HG03469 (cell line): ENCODE results near the gene RPS23.

Source experiments
- ATAC-seq: cut with Tn5 transposase; IDR thresholded peaks from one replicate; pipeline ENCODE4 v1.9.1; 2021; ENCODE audit warnings: mild to moderate bottlenecking, moderate library complexity, moderate number of reproducible peaks; ENCODE audit not compliant: unreplicated experiment

Gene RPS23

DNA sequence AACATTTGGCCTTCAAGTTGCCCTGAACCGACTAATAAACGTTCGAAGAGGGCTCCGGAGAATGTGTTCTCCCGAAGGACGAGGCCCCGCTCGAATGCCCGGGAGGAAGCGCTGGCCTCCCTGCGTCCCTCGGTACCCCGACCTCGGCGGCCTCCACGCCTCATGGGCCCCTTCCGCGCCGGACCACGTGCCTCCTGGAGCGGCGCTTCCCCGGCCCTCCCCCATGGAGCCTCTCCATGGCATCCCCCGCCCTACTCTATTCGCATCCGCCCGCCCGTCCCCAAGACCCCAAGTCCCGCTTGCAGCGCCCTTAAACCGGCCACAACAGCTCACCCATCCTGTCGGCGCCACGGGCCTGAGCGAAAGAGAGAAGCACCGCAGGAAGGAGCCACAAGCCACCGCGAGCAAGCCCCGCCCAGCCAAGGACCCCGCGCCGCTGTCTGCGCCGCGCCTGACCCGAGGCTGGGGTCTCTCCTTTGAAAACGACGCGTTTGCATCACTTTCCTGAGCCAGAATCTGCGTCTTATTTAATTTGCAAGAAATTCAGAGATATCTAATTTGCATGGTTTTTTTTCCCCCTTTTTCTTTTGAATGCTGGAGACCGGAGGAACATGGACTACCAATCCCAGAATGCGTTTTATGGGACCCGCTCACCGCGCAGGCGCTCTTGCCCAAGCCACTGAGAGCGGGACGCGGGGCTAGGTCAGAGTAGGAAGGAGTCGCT is at the start of gene RPS23:
TSS of gene RPS23 (minus strand) at position 368 of the 724 bp plus-strand sequence. CDS start at position 337, 31 bp downstream.
- ATAC-seq, result peak; percentile 79

- no peak for ATAC-seq
Observed at GRCh38 chr5:82327941-82328340, 49.8 kb upstream of the RPS23 start.

GRCh38 chr5:82325996-82326395 is 47.8 kb upstream of the RPS23 start:
- ATAC-seq, result no peak

DNA sequence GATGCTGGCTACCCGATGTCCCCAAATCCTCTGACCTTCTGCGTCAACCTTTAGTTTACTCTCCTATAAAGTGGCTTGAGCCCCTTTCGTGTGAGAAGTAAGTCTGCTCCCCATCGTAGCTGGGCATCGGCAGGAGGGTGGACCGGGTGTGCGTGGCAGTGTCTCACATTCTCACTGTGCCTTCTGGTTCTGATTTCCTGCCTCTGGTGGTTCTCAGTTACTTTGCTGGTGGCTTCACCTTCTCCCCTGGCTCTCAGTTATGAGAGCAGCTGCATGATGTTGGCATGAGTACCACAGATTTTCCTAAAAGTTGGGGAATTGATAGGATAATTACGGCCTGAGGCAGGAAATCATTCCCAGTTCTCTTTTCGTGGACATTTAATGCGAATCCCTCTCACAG is 47.0 kb upstream of the RPS23 start:
- no peak for ATAC-seq

GRCh38 chr5:82320966-82321365 is 42.8 kb upstream of the RPS23 start:
- no peak for ATAC-seq

DNA sequence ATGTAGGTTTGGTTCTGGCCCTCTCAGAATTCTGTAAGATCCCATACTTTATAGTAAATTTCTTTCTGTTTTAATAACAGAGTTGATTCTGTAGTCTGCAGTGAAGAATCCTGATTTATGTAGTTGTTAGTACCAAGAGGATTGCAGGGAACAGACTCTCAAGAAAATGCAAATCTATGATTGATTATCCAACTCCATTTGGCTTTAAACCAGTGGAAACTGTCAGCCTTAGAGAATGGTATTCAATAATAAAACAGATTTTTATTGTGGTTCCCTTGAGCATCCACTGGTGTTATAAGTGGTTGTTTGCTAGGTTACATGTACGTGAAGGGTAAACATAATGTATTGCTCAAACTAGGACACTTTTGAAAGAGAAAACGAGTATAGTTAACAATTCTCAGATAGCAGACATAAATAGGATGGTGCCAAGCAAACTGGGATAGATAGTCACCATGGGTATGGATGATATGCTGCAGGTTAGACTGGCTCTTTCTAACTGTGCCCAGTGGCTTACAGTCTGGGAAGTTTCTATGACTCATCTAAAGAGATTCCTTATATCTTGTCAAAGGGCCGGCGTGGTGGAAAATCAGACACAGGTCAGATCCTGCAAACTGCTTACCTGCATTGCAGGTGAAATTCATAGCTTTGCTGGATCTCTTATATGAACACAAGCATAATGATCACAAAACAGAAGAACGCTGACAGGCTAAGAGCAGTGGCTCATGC is 41.7 kb upstream of the RPS23 start:
- no peak for ATAC-seq

DNA sequence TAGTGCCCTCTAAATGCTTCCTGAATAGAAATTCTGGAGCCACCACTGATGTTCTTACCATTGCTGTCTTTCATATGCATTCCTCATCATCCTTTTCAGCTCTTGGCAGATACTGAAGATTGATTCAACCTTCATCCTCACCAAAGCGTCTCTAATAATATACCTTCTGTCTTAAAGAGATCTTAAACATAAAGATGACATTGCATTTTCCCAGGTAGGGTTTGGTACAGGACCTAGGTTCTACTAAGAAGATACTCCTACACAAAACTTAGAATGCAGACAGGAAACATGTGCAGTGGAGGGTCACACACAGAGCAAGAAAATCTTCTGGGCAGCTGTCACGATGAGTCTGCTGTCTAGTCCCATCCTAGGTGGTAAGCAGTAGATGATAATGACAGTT is 41.0 kb upstream of the RPS23 start:
- no peak for ATAC-seq

DNA sequence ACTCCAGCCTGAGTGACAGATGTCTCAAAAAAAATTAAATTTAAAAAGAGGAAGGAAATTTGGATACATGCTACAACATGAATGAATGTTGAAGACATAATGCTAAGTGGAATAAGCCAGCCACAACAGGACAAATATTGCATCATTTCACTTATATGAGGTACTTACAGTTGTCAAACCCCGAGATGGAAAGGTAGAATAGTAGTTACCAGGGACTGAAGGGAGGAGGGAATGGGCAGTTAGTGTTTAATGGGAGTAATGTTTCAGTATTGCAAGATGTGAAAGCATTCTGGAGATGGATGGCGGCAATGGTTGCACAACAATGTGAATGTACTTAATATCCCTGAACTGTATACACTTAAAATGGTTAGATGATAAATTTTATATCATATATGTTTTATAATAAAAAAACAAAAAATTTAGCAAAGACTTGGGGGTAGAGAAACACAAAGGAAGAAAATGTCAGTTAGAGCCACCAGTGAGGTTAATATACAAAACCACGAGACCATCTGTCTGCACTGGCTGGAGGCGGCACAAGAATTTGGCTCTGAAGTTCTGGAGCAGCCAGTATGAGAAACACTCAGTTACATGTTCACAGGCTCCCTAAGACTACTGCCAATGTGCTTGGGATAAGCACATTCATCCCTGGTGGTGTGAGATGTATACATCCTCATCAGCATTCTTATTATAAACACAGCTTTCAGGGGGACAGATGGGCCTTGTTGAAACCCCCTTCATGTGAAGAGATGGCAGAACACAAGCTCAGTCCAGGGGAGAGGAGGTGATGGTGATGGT is 37.0 kb upstream of the RPS23 start:
- no peak for ATAC-seq

- no peak for ATAC-seq
Observed at GRCh38 chr5:82313016-82313415, 34.9 kb upstream of the RPS23 start.

- no peak for ATAC-seq
Observed at GRCh38 chr5:82312373-82312856, 34.3 kb upstream of the RPS23 start.

GRCh38 chr5:82309091-82309531 is 31.0 kb upstream of the RPS23 start:
- ATAC-seq, result no peak

DNA sequence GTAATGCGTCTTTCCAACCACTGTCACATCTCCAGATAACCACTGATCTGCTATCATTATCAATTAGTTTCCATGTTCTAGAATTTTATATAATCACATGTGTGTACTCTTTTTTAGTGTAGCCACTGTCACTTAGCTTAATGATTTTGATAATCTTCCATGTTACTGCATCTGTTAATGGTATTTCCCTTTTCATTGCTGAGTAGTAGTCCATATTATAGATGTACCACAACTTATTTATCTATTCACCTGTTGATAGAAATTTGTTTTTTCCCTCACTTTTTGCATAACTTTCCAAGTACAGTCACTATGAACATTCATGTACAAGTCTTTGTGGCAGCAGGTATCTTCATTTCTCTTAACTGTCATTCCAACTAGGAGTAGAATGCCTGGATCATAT is 30.3 kb upstream of the RPS23 start:
- ATAC-seq, result no peak

DNA sequence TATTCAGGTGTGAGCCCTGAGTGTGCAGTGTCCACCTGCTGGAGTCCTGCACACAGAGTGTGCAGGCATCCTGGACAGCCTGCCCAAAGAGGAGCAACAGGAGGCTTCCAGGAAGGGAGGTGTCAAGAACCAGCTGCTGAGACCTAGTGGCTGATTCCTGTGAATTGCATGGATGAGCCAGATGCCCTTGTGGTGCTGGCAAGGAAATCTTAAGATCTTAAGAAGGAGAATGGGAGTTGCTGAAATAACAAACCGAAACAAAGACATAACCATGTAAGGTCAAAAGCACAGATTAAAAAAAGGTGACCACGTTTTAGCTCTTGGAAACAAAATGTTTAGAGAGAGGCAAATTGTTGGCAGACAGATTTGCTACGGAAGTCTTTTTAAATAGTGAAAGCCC is 29.3 kb upstream of the RPS23 start:
- no peak for ATAC-seq

DNA sequence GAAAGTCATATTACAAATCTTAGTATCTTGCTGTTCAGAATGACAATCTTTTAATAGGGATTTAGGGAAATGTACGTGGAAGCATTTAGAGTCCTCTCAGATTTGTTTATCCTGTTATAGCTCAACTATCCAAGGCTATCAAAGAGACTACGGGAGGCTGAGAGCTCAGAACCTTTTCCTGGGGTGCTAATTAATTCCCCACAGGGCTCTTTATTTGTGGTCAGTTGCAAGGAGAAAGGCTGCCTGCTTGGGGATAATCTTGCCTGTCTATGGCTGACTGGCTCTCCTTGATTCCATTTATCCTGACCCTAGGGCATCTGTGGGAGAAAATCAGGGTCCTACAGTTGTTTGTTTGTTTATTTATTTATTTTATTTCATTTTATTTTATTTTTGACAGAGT is 28.0 kb upstream of the RPS23 start:
- no peak for ATAC-seq

- ATAC-seq, result no peak
Observed at GRCh38 chr5:82301190-82301589, 23.0 kb upstream of the RPS23 start.

GRCh38 chr5:82298668-82299067 is 20.5 kb upstream of the RPS23 start:
- ATAC-seq, result no peak

DNA sequence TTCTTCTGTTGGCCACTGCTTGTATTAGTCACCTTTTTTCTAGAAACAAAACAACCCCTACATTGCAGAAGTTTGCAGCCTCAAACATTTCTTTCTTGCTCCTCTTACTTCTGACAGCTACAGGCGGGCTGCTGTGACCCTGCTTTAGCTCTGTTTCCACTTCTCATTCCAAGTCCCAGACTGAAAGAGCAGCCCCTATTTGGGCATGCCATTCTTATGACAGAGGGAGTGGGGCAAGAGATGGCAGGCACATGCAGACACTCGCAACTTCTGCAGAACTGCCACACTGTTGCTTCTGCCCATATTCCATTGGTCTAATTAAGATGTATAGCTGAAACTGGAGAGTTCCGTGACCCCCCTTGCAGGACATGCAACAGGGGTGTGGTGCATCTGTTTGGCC is 19.6 kb upstream of the RPS23 start:
- no peak for ATAC-seq

GRCh38 chr5:82296929-82297328 is 18.8 kb upstream of the RPS23 start:
- ATAC-seq, result no peak

- no peak for ATAC-seq
Observed at GRCh38 chr5:82295959-82296531, 17.9 kb upstream of the RPS23 start.

- no peak for ATAC-seq
Observed at GRCh38 chr5:82295144-82295543, 17.0 kb upstream of the RPS23 start.

DNA sequence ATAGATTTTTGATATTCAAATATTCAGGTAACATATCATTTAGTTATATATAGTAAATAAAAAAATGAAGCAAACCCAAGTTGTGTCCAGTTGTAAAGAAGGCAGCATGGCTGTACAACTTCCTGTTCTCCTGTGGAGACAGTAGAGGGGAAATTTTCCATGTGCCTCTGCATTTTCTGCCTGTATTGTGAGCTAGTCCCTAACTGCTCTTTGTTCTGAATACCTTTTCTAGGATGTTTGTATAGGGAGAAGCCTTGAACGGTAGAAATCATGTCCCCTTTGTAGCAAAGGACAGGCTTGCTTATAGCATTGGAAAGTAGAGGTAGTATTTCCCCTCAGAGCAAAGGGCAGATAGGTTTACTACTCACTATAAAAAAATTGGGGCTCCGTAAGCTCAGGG is 13.3 kb upstream of the RPS23 start:
- ATAC-seq, result no peak
